Upper lobe of left lung (tissue), 4 donors: Measurements from ENCODE around the gene PARD6A.

Experiments used
- CTCF ChIP-seq, 6 experiments: fragments of 450-650 bp in 4 of 6; fragments of 200-600 bp in 2 of 6; sonication (generic) in 2 of 6; IDR thresholded peaks; one replicate each; pipeline ENCODE4 v1.5.1; 2016 to 2019; ENCODE audit warnings: antibody characterized with exemption in 6 of 6
- EP300 ChIP-seq, 4 donors: sonication (generic); formaldehyde crosslinking; IDR thresholded peaks; one replicate each; pipeline ENCODE4 v1.5.1; 2017; ENCODE audit warnings: antibody characterized with exemption in 4 of 4, control low read depth in 2 of 4
- POLR2A ChIP-seq, 4 donors: fragments of 450-650 bp; IDR thresholded peaks; one replicate each; pipeline ENCODE4 v1.5.1; 2016 to 2017; ENCODE audit warnings: antibody characterized with exemption in 4 of 4, mild to moderate bottlenecking in 2 of 4

DNA sequence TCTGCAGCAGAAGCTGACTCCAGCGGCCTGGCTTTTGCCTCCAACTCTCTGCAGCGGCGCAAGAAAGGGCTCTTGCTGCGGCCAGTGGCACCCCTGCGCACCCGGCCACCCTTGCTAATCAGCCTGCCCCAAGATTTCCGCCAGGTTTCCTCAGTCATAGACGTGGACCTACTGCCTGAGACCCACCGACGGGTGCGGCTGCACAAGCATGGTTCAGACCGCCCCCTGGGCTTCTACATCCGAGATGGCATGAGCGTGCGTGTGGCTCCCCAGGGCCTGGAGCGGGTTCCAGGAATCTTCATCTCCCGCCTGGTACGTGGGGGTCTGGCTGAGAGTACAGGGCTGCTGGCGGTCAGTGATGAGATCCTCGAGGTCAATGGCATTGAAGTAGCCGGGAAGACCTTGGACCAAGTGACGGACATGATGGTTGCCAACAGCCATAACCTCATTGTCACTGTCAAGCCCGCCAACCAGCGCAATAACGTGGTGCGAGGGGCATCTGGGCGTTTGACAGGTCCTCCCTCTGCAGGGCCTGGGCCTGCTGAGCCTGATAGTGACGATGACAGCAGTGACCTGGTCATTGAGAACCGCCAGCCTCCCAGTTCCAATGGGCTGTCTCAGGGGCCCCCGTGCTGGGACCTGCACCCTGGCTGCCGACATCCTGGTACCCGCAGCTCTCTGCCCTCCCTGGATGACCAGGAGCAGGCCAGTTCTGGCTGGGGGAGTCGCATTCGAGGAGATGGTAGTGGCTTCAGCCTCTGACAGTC lies 1.3 kb downstream of the PARD6A start:
- no peak for TF ChIP-seq EP300 (IDR thresholded peaks at IDR 0.05)
- TF ChIP-seq POLR2A (IDR thresholded peaks at IDR 0.05) = no peak
- no peak for TF ChIP-seq CTCF (IDR thresholded peaks at IDR 0.05)
